ENCODE measurements around the gene FANCD2.

FANCD2 gene

GRCh38 chr3:10150987-10151386 lies 124.8 kb downstream of the FANCD2 start:
- no peak for TF ChIP-seq EZH2phosphoT487 (IDR thresholded peaks at IDR 0.05; ENCODE audit: borderline replicate concordance, low read length)
- TF ChIP-seq CTCF (IDR thresholded peaks at IDR 0.05; ENCODE audit: low read depth, low read length, poor library complexity, severe bottlenecking), result no peak
- H3F3A ChIP-seq (ENCODE audit: control insufficient read depth, insufficient read depth), result peaks cover 27% of the 10 kb centered on the region

More at GRCh38 chr3:10150987-10151386, 124.8 kb downstream of the FANCD2 start:
- peaks cover 8% of the 10 kb centered on the region for H3K4me1 ChIP-seq (ENCODE audit: control insufficient read depth, low read length)
- H3K4me2 ChIP-seq (ENCODE audit: low read length), result no peak overlapping the region
- peaks cover 10% of the 10 kb centered on the region for H4K20me1 ChIP-seq (ENCODE audit: control insufficient read depth, insufficient read depth, low read depth, low read length)
- no peaks in the 10 kb centered on the region for H3K27me3 ChIP-seq (ENCODE audit: control insufficient read depth, low read length)
- H3K9me2 ChIP-seq (replicated peaks; ENCODE audit: control insufficient read depth, low read length), result no peaks in the 10 kb centered on the region
- H3K4me3 ChIP-seq (ENCODE audit: low read length), result no peak overlapping the region
- H3K27ac ChIP-seq (ENCODE audit: low read depth, low read length), result no peak overlapping the region
- H3K9me3 ChIP-seq (ENCODE audit: control insufficient read depth, insufficient read depth, low read length), result no peaks in the 10 kb centered on the region
- H3K79me2 ChIP-seq (ENCODE audit: control insufficient read depth, low read length), result peaks cover 44% of the 10 kb centered on the region
- H3K36me3 ChIP-seq (ENCODE audit: control insufficient read depth, low read length), result peaks cover 70% of the 10 kb centered on the region
